ENCODE data around the gene GALE.
"Not testable (repeated sequence)": the region's sequence is repeated elsewhere in the genome, so short reads cannot be mapped to it uniquely, and the experiment has no call there.

The GALE gene

GRCh38 chr1:23807453-23807852, 6.9 kb upstream of the GALE start:
- DNase-seq = no peak

DNA sequence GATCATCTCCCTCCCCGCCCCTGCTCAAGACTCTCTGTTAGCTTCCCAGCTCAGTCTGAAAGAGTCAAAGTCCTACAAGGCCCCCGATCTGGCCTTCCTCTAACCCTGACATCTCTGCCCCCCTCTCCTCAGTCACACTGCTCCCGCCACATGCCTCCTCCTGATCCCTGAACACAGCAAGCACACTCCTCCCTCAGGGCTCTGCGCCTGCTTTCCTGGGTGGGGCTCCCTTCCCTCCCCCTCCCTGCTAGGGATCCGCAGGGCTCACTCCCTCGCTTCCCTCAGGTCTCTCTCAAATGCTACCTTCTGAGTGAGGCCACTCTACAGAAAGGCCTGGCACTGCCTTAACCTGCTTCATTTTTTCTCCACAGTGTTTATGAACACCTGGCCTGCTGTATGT, 5.7 kb upstream of the GALE start:
- DNase-seq = no peak

- no peak for DNase-seq
Measured at GRCh38 chr1:23805025-23805424, 4.5 kb upstream of the GALE start.

- no peak for DNase-seq
Measured at GRCh38 chr1:23804183-23804835, 3.8 kb upstream of the GALE start.

DNA sequence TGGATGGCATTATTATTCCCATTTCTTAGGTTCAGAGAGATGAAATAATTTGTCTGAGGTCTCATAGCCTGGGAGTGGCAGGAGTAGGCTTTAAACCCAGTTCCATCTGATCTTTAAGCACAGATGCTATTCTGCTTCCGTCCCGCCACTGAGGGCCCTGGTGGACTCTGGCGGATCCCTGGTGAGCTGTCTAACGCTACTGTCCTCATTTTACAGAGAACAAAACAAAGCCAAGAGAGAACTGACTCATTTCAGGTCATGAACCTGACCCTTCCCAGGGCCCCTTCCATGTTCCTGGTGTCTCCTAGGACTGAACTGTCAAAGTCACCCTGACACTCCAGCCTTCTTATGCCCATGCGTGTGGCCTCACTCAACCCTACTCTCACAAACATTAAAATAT, 3.1 kb upstream of the GALE start:
- no peak for DNase-seq

DNA sequence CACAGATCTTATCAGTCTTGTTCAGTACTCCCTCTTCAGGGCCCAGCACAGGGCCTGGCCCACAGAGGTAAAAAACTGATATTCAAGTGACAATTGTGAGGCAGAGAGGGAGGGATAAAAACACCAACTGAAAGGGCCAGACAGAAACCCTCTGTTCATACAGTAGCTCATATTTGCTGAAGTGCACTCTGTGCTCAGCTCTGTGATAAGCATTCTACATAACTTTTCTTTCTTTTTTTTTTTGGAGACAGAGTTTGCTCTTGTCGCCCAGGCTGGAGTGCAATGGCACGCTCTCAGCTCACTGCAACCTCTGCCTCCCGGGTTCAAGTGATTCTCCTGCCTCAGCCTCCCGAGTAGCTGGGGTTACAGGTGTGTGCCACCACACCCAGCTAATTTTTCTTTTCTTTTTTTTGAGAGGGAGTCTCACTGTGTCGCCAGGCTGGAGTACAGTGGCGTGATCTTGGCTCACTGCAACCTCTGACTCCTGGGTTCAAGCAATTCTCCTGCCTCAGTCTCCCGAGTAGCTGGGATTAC, 2.3 kb upstream of the GALE start:
- DNase-seq = not testable (repeated sequence)

GRCh38 chr1:23801876-23802275, 1.3 kb upstream of the GALE start:
- DNase-seq = no peak

DNA sequence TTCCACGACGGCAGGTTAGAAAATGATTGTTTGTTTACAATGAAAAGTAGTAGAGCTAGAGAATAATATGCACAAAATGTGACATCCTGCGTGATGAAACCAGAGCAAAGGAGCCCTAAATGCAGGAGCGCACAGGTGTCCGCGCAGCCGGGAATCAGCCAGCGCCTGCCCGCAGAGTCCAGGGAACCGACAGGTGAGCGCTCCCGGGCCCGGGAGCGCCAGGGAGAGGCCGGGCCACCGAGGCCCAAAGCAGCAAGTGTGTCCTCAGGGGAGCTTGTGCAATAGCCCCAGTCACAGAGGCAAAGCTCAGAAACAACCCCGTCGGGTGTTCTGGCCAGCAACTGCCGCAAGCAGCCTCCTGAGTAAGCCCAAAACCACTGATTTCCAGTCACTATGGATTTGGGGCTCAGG, 789 bp upstream of the GALE start:
- no peak for DNase-seq

GRCh38 chr1:23799570-23800399, 769 bp downstream of the GALE start:
- no peak for DNase-seq

GRCh38 chr1:23799255-23799569, 1.3 kb downstream of the GALE start:
- no peak for DNase-seq

DNA sequence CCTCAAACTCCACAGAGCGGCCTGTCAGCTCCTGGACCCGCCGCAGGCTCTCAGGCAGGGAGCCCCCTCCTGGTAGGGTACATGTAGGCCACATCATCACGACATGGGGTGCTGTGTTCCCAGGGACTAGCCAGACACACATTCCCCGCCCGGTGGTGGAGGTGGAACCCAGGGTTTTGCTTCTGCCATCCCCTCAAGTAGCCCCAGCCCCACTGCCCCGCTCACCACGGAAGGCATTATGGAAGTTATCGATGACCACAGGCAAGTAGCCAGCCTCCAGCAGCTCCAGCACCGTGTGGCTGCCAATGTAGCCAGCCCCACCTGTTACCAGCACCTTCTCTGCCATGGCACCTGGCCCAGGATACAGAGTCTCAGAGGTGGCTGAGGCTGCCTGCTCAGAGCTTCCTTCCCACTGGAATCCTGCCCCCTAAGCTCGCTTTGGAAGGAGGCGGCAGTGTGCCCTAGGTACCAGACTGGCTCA, 1.9 kb downstream of the GALE start:
- no peak for DNase-seq

DNA sequence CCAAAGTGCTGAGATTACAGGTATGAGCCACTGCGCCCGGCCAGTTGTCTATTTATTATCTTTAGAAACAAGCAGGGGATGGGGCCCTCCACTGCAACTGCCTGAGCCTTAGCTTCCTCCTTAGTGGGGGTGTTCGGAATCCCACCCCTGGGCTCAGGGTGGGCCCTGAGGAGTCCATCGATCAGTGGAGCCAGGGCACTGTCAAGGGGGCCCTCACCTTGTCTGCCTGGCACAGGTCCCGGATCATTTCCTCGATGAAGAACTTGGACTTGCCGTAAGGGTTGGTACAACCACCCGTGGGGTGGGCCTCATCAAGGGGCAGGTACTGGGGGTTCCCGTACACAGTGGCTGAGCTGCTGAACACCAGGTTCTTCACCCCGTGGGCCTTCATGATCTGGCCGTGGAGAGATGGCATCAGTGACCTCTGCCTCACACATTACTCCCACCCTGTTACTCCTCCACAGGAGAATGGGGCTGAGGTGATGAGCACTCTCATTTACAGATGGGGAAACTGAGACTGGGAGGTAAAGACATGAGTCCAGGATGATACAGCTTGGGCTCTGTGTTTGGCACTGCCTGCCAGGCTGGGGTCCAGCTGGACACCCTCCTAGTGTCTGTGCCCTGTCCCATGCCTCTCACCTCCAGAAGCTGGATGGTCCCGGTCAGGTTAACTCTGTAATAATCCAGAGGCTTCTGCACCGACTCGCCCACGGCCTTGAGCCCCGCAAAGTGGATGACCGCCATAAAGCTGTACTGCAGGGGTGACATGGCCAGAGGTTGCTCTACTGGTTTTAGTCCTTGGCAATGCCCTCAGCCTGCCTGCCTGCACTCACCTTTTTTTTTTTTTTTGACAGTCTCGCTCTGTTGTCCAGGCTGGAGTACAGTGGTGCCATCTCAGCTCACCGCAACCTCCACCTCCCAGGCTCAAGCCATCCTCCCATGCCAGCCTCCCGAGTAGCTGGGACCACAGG, 2.8 kb downstream of the GALE start:
- no peak for DNase-seq

- DNase-seq = no peak
Measured at GRCh38 chr1:23796466-23797271, 3.9 kb downstream of the GALE start.

- no peak for DNase-seq
Measured at GRCh38 chr1:23795676-23796465, 4.7 kb downstream of the GALE start.

DNA sequence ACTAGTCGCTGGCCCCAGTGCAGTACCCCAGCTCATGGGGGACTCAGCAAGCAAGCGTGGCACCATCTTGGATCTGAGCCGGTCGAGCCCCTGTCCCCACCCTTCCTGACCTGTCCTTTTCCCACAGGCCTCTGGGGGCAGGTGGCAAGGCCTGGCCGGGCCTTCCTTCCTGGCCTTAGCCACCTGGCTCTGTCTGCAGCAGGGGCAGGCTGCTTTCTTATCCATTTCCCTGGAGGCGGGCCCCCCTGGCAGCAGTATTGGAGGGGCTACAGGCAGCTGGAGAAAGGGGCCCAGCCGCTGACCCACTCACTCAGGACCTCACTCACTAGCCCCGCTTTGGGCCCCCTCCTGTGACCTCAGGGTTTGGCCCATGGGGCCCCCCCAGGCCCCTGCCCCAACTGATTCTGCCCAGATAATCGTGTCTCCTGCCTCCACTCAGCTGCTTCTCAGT, 5.8 kb downstream of the GALE start:
- DNase-seq = not testable (repeated sequence)

DNA sequence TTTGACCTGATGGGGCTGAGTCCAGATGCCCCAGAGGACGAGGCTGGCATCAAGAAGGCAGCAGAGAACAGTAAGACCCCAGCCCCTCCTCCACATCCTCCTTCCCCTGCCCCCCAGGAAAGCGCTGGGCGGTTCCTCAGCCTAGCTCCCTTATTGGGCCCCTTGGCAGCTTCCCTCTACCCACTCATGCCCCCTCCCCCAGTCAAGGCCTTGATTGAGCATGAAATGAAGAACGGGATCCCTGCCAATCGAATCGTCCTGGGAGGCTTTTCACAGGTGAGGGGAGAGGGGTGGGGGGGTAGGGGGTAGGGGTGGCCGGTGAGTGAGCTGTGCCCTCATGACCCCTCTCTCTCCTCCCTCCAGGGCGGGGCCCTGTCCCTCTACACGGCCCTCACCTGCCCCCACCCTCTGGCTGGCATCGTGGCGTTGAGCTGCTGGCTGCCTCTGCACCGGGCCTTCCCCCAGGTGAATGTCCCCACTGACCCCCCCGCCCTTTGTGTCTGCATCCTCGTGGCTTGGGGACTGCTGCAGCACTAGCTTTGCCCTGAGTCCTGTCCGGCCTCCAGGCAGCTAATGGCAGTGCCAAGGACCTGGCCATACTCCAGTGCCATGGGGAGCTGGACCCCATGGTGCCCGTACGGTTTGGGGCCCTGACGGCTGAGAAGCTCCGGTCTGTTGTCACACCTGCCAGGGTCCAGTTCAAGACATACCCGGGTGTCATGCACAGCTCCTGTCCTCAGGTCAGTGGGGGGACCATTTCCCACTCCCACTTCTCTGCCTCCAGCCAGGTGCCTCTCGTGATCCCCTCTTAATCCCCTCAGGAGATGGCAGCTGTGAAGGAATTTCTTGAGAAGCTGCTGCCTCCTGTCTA, 6.5 kb downstream of the GALE start:
- DNase-seq = no peak

GRCh38 chr1:23793018-23793781, 7.4 kb downstream of the GALE start:
- no peak for DNase-seq

- no peak for DNase-seq
Measured at GRCh38 chr1:23792151-23792945, 8.2 kb downstream of the GALE start.
